Effector memory CD8-positive, alpha-beta T cell (primary cell): ENCODE data around the gene CXCR5.
"Not testable (repeated sequence)": the region's sequence is repeated elsewhere in the genome, so short reads cannot be mapped to it uniquely, and the experiment has no call there.

ENCODE experiments used
- ATAC-seq: fragments of 150-1000 bp; cut with Tn5 transposase; replicated peaks from 2 replicates; pipeline ENCODE4 v1.10.0; 2021; ENCODE audit warnings: mild to moderate bottlenecking, moderate library complexity
- DNase-seq, 3 experiments: peaks; one replicate each; pipeline ENCODE4 v3.0.0; 2021
- H3K27ac Mint-ChIP-seq, 2 donors: one replicate each; pipeline ENCODE4 v1.8.0; 2022; ENCODE audit warnings: mild to moderate bottlenecking in 2 of 2, mixed read lengths in 2 of 2, moderate library complexity in 2 of 2
- H3K27me3 Mint-ChIP-seq, 2 donors: one replicate each; pipeline ENCODE4 v1.8.0; 2022; ENCODE audit warnings: mixed read lengths in 2 of 2
- H3K36me3 Mint-ChIP-seq: one replicate; pipeline ENCODE4 v1.8.0; 2022; ENCODE audit warnings: mild to moderate bottlenecking, moderate library complexity, mixed read lengths; ENCODE audit not compliant: insufficient read depth
- H3K4me1 Mint-ChIP-seq, 2 donors: one replicate each; pipeline ENCODE4 v1.8.0; 2022; ENCODE audit warnings: low read depth in 2 of 2, mixed read lengths in 2 of 2
- H3K4me3 Mint-ChIP-seq, 2 donors: one replicate each; pipeline ENCODE4 v1.8.0; 2022; ENCODE audit warnings: mild to moderate bottlenecking in 2 of 2, mixed read lengths in 2 of 2, moderate library complexity in 2 of 2
- H3K9me3 Mint-ChIP-seq, 2 donors: one replicate each; pipeline ENCODE4 v1.8.0; 2022; ENCODE audit warnings: mixed read lengths in 2 of 2
- total RNA-seq, 9 experiments: gene quantifications; one replicate each; lab custom pipeline; 2026; lab: John Stamatoyannopoulos, UW

Gene CXCR5
- 7.1 to 97.1 (median 17.8) reads per million in 9 experiments for total RNA-seq

- H3K4me3 Mint-ChIP-seq = peak within 1 kb of the TSS; percentile 64 to 76
- H3K9me3 Mint-ChIP-seq = no peaks in the 10 kb centered on the region
- ATAC-seq = peak; percentile 58
- H3K27me3 Mint-ChIP-seq = no peaks in the 10 kb centered on the region
- H3K36me3 Mint-ChIP-seq = peaks cover 11% of the 10 kb centered on the region
- H3K4me1 Mint-ChIP-seq = peaks cover 38 to 43% of the 10 kb centered on the region in 2 donors
- H3K27ac Mint-ChIP-seq = peak within 1 kb of the TSS; percentile 59 to 89
- DNase-seq = no peak
Measured at GRCh38 chr11:118883368-118884071, at the start of gene CXCR5. Gene CXCR5, plus strand, starts transcription at chr11:118883892. Its CDS starts 50 bp downstream, at chr11:118883942.

DNA sequence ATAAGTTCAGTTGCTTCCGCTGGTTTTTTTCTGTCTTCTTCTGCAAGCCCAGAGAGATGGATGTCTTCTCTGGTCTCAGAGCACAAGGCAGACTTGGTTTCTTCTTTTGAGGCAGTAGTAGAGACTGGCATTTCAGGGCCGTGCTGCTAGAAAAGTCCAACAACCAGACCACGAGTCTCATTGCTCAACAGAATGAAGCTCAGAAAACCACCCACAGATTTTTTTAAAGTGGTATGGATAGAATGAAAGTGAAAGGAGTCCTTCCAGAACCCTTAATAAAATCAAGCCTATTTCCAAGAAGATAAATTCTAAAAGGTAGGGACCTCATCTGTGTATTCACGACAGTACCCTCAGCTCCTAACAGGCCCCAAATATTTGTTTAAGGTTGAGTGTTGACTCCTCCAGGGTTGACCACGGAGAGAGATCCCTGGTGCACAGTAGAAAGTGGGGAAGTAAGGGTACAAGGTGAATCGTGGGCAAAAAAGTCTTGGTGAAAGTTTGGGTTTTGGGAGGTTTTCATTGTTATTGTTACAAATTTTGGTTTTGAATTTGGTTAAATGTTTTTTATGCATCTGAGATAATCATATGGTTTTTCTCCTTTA lies 49.2 kb upstream of the CXCR5 start:
- Mint-ChIP-seq H3K36me3 (no peaks in the 10 kb centered on the region), H3K4me1 (peaks cover 6 to 12% of the 10 kb centered on the region in 2 donors), H3K9me3 (no peaks in the 10 kb centered on the region), H3K27ac (peak overlapping the region; percentile 57 to 81), H3K4me3 (peak overlapping the region; percentile 52 to 72), H3K27me3 (no peaks in the 10 kb centered on the region)
- DNase-seq = no peak
- ATAC-seq = peak; percentile 63

GRCh38 chr11:118837868-118838267 lies 45.8 kb upstream of the CXCR5 start:
- no peak for DNase-seq
- Mint-ChIP-seq H3K4me1 (peaks cover 20 to 26% of the 10 kb centered on the region in 2 donors), H3K4me3 (no peak overlapping the region), H3K9me3 (no peaks in the 10 kb centered on the region), H3K36me3 (peaks cover 1% of the 10 kb centered on the region), H3K27ac (no peak overlapping the region), H3K27me3 (no peaks in the 10 kb centered on the region)
- ATAC-seq = no peak

- ATAC-seq = no peak
- Mint-ChIP-seq H3K9me3 (no peaks in the 10 kb centered on the region), H3K4me1 (peaks cover 22 to 28% of the 10 kb centered on the region in 2 donors), H3K36me3 (peaks cover 4% of the 10 kb centered on the region), H3K27ac (no peak overlapping the region), H3K27me3 (no peaks in the 10 kb centered on the region), H3K4me3 (no peak overlapping the region)
- no peak for DNase-seq
Measured at GRCh38 chr11:118838905-118839553, 44.7 kb upstream of the CXCR5 start.

- H3K27me3 Mint-ChIP-seq = no peaks in the 10 kb centered on the region
- no peaks in the 10 kb centered on the region for H3K9me3 Mint-ChIP-seq
- H3K4me3 Mint-ChIP-seq = peak overlapping the region; percentile 77 to 87
- peak overlapping the region; percentile 85 to 98 for H3K27ac Mint-ChIP-seq
- ATAC-seq = peak; percentile 96
- peaks cover 4% of the 10 kb centered on the region for H3K36me3 Mint-ChIP-seq
- DNase-seq = peak; percentile 36 to 52 (median 36)
- H3K4me1 Mint-ChIP-seq = peaks cover 16 to 19% of the 10 kb centered on the region in 2 donors
Measured at GRCh38 chr11:118841469-118842242, 42.0 kb upstream of the CXCR5 start.

GRCh38 chr11:118842369-118842768 lies 41.3 kb upstream of the CXCR5 start:
- ATAC-seq = no peak
- H3K27me3 Mint-ChIP-seq = no peaks in the 10 kb centered on the region
- peaks cover 4% of the 10 kb centered on the region for H3K36me3 Mint-ChIP-seq
- no peak for DNase-seq
- H3K9me3 Mint-ChIP-seq = no peaks in the 10 kb centered on the region
- H3K4me1 Mint-ChIP-seq = peaks cover 16 to 19% of the 10 kb centered on the region in 2 donors
- H3K27ac Mint-ChIP-seq = peak overlapping the region in 1 of 2 donors; percentile 98
- no peak overlapping the region for H3K4me3 Mint-ChIP-seq

DNA sequence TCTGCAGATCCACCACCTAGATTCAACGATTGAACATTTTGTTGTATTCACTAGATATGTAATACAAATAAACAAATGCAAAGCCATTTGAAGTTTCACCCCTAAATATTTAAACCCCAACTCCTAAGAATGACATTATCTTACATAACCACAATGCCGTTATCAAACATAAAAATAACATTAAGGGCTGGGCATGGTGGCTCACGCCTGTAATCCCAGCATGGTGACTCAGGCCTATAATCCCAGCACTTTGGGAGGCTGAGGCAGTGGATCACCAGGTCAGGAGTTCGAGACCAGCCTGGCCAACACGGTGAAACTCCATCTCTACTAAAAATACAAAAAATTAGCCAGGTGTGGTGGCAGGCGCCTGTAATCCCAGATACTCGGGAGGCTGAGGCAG lies 40.8 kb upstream of the CXCR5 start:
- not testable (repeated sequence) for H3K4me3 Mint-ChIP-seq, DNase-seq, ATAC-seq, H3K9me3 Mint-ChIP-seq, H3K27ac Mint-ChIP-seq, H3K27me3 Mint-ChIP-seq, H3K36me3 Mint-ChIP-seq
- peaks cover 16 to 19% of the 10 kb centered on the region in 2 donors for H3K4me1 Mint-ChIP-seq

- no peak overlapping the region for H3K4me3 Mint-ChIP-seq
- DNase-seq = no peak
- H3K27me3 Mint-ChIP-seq = no peaks in the 10 kb centered on the region
- H3K36me3 Mint-ChIP-seq = peaks cover 4% of the 10 kb centered on the region
- H3K4me1 Mint-ChIP-seq = peaks cover 17 to 19% of the 10 kb centered on the region in 2 donors
- peak overlapping the region in 1 of 2 donors; percentile 70 for H3K27ac Mint-ChIP-seq
- no peaks in the 10 kb centered on the region for H3K9me3 Mint-ChIP-seq
- no peak for ATAC-seq
Measured at GRCh38 chr11:118843565-118843964, 40.1 kb upstream of the CXCR5 start.

DNA sequence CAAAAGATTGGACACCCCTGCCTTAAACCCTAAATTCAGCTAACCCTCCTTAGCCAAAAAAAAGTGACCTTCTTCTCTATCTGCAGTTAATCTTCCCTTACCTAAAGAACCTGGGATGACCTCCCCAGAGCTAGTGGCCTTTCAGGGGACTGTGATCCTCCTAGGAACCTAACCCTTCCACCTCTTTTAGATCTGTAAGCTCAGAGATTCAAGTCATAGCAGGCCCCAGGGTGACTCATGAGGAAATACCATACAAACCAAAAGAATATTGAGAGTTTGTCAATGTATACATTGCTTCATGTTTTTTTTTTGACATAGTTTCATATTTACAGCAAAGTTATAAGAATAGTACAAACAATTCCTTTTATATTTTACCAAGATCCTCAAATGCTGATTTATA lies 38.3 kb upstream of the CXCR5 start:
- ATAC-seq (no peak), DNase-seq (no peak)
- peaks cover 18 to 19% of the 10 kb centered on the region in 2 donors for H3K4me1 Mint-ChIP-seq
- no peaks in the 10 kb centered on the region for H3K9me3 Mint-ChIP-seq
- peak overlapping the region in 1 of 2 donors; percentile 37 for H3K27ac Mint-ChIP-seq
- H3K27me3 Mint-ChIP-seq = no peaks in the 10 kb centered on the region
- H3K36me3 Mint-ChIP-seq = peaks cover 4% of the 10 kb centered on the region
- no peak overlapping the region for H3K4me3 Mint-ChIP-seq

DNA sequence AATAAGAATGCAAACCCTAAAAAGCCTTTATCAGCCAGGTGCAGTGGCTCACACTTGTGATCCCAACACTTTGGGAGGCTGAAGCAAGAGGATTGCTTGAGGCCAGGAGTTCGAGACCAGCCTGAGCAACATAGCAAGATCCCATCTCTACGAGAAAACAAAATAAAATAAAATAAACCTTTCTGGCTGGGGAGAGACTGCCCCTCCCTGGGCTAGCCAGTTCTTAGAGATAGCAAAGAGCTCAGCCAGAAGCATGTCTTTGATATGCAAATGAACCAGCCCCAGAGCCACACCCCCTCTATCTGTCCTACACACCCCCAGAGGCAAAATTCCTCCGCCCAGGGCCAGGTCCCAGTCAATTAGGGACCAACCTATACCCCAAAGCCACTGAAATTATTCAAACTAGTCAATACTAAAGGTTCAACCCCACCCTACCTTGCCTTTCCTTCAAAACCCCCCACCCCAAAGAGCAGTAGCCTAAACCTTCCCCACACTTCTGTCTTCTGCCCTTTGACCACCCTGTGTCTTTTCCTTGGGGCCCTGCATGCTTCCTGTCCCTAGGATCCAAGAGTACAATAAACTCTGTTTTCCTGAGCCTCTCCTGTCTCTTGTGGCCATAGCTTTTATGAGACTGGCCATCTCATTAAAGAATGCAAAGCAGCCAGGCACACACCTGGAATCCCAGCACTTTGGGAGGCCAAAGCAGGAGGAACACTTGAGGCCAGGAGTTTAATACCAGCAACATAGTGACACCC lies 37.3 kb upstream of the CXCR5 start:
- Mint-ChIP-seq H3K4me1 (peaks cover 10 to 11% of the 10 kb centered on the region in 2 donors), H3K4me3 (no peak overlapping the region), H3K27me3 (no peaks in the 10 kb centered on the region), H3K36me3 (peaks cover 4% of the 10 kb centered on the region), H3K9me3 (no peaks in the 10 kb centered on the region), H3K27ac (no peak overlapping the region)
- no peak for DNase-seq
- no peak for ATAC-seq

DNA sequence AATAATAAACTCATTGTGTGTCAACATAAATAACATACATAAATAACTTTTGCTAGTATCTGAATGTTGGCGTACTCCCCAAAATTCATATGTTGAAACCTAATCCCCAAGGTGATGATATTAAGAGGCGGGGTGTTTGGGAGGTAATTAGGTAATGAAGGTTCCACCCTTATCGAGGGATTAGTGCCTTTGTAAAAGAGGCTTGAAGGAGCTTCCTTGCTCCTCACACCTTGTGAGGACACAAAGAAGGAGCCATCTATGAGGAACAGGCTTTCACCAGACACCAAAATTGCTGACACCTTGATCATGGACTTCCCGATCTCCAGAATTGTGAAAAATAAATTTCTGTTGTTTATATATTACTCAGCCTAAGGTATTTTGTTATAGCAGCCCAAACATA lies 33.9 kb upstream of the CXCR5 start:
- no peaks in the 10 kb centered on the region for H3K36me3 Mint-ChIP-seq
- no peaks in the 10 kb centered on the region for H3K9me3 Mint-ChIP-seq
- no peak for DNase-seq
- H3K4me1 Mint-ChIP-seq = peaks cover 0 to 5% of the 10 kb centered on the region in 2 donors
- H3K27me3 Mint-ChIP-seq = no peaks in the 10 kb centered on the region
- H3K4me3 Mint-ChIP-seq = no peak overlapping the region
- ATAC-seq = no peak
- no peak overlapping the region for H3K27ac Mint-ChIP-seq

GRCh38 chr11:118851970-118852369 lies 31.7 kb upstream of the CXCR5 start:
- Mint-ChIP-seq H3K4me1 (peaks cover 0 to 5% of the 10 kb centered on the region in 2 donors), H3K27me3 (no peaks in the 10 kb centered on the region), H3K9me3 (no peaks in the 10 kb centered on the region), H3K36me3 (no peaks in the 10 kb centered on the region), H3K27ac (no peak overlapping the region), H3K4me3 (no peak overlapping the region)
- ATAC-seq = no peak
- no peak for DNase-seq
